RWPE1 (cell line): ENCODE data around the gene TAB3.

ENCODE experiments used
- CTCF ChIA-PET: fragments of 350-600 bp; sonication (Branson Sonifier 250); formaldehyde crosslinking; extraction: SDS; loops from one replicate; lab custom pipeline; 2021; lab: Yijun Ruan, JAX
- POLR2A ChIA-PET: fragments of 400-600 bp; formaldehyde crosslinking; extraction: SDS; loops from one replicate; lab custom pipeline; 2020; ENCODE audit warnings: antibody characterized with exemption; ENCODE audit not compliant: low non-redundant PET; lab: Yijun Ruan, JAX
- DNase-seq: peaks from one replicate; pipeline ENCODE4 v3.0.0; 2012; ENCODE audit warnings: low spot score
- H3K27ac ChIP-seq: fragments of 450-650 bp; 2 replicates; pipeline ENCODE4 v1.5.1; 2017
- TF ChIP-seq, protein P1 (sequence below): fragments of 450-650 bp; conservative IDR thresholded peaks from 2 replicates; pipeline ENCODE4 v1.5.1; 2017; ENCODE audit warnings: low read depth, mild to moderate bottlenecking

The TAB3 gene

DNA sequence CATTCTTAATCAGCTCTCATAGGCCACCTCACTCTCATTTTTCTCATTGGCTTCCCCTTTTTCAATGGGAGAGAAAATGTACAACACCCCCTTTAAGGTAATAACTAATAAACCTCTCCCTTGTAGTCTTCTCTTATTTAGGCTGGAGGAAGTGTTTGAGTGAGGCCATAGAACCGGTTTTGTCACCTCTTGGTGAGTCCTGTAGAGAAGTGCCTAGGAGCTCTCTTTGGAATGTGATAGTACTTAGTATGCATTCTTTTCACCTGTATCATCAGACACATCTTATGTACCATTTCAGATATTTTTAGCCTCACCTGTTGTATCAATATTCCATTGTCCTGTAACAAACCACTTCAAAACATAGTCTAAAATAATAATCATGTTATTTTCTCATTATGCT lies 3.5 kb upstream of the TAB3 start:
- POLR2A ChIA-PET = no interaction called here
- peak; percentile 39 for DNase-seq
- no peak overlapping the region for H3K27ac ChIP-seq
- TF ChIP-seq, protein P1, sequence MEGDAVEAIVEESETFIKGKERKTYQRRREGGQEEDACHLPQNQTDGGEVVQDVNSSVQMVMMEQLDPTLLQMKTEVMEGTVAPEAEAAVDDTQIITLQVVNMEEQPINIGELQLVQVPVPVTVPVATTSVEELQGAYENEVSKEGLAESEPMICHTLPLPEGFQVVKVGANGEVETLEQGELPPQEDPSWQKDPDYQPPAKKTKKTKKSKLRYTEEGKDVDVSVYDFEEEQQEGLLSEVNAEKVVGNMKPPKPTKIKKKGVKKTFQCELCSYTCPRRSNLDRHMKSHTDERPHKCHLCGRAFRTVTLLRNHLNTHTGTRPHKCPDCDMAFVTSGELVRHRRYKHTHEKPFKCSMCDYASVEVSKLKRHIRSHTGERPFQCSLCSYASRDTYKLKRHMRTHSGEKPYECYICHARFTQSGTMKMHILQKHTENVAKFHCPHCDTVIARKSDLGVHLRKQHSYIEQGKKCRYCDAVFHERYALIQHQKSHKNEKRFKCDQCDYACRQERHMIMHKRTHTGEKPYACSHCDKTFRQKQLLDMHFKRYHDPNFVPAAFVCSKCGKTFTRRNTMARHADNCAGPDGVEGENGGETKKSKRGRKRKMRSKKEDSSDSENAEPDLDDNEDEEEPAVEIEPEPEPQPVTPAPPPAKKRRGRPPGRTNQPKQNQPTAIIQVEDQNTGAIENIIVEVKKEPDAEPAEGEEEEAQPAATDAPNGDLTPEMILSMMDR = no peak
- CTCF ChIA-PET = no interaction called here

- ChIA-PET CTCF (no interaction called here), POLR2A (no interaction called here)
- TF ChIP-seq, protein P1 = no peak
- no peak for DNase-seq
- H3K27ac ChIP-seq = peak overlapping the region; percentile 80
These were observed 418 bp downstream of the TAB3 start for GRCh38 chrX:30888526-30889146.

DNA sequence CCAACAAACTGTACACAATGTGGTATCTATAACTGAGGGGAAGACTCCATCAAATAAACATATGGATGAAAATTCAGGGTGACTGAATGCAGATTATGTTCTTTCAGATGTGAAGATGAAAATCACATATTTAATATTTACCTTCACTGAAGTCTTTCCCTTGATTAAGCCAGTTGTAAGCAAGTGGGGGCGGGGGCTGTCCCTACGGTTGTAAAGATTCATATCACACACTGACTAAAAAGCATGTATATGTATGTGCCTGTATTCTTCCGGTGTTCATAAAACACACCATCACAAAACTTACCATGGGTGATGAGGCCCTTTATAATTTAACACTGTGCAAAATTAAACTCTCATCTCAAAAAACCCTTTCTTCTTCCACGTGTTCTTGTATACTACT lies 1.3 kb downstream of the TAB3 start:
- TF ChIP-seq, protein P1 = no peak
- ChIA-PET CTCF (no interaction called here), POLR2A (no interaction called here)
- no peak for DNase-seq
- H3K27ac ChIP-seq = no peak overlapping the region

DNA sequence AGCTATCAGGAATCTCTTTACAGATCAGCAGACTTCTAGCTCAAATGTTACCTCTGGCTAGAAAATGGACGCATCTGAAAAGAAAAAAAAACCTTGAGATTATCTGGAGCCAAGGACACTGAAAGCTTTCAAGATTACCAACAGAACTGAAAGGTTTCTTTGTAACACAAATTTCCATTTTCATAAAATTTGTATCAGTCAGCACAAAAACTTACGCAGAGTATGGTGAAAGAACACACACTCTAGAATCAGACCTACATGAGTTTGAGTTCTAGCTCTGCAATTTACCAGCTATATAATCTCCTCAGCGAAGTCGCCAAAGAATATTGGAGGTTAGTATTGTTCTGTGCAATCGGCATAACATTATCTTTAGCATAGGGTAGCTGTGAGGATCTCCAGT lies 1.8 kb downstream of the TAB3 start:
- POLR2A ChIA-PET = no interaction called here
- H3K27ac ChIP-seq = no peak overlapping the region
- no peak for DNase-seq
- CTCF ChIA-PET = no interaction called here
- TF ChIP-seq, protein P1 = no peak

- CTCF ChIA-PET = no interaction called here
- no peak for DNase-seq
- TF ChIP-seq, protein P1 = no peak
- POLR2A ChIA-PET = no interaction called here
- no peak overlapping the region for H3K27ac ChIP-seq
These were observed 3.9 kb downstream of the TAB3 start for GRCh38 chrX:30885136-30885535.

- CTCF ChIA-PET = no interaction called here
These were observed 5.9 kb downstream of the TAB3 start for GRCh38 chrX:30883138-30883537.

More at GRCh38 chrX:30883138-30883537, 5.9 kb downstream of the TAB3 start:
- DNase-seq = no peak
- H3K27ac ChIP-seq = no peak overlapping the region
- POLR2A ChIA-PET = no interaction called here
- TF ChIP-seq, protein P1 = no peak
